DMS53 treated with DMSO at 0.1 percent for 48 hours (cell line): ENCODE data around the gene LRIT2.
A peak's percentile ranks its signal among the peaks of the same experiment; 100 is the strongest.

Experiments used
- DNase-seq: peaks from one replicate; lab custom pipeline; 2025; ENCODE audit not compliant: unreplicated experiment; lab: John Stamatoyannopoulos, UW

The LRIT2 gene

GRCh38 chr10:84225427-84226173 lies at the start of gene LRIT2:
Gene LRIT2, minus strand, starts transcription at chr10:84225544. Its CDS starts 24 bp downstream, at chr10:84225520.
- no peak for DNase-seq

GRCh38 chr10:84270708-84271107 lies 45.4 kb upstream of the LRIT2 start:
- DNase-seq: peak; percentile 99

- no peak for DNase-seq
Observed at GRCh38 chr10:84269773-84270172, 44.4 kb upstream of the LRIT2 start.

- DNase-seq: no peak
Observed at GRCh38 chr10:84269162-84269561, 43.8 kb upstream of the LRIT2 start.

GRCh38 chr10:84267503-84268126 lies 42.3 kb upstream of the LRIT2 start:
- DNase-seq: peak; percentile 91

GRCh38 chr10:84265418-84265817 lies 40.1 kb upstream of the LRIT2 start:
- peak; percentile 27 for DNase-seq

- peak; percentile 74 for DNase-seq
Observed at GRCh38 chr10:84264611-84265141, 39.3 kb upstream of the LRIT2 start.

GRCh38 chr10:84263716-84264115 lies 38.4 kb upstream of the LRIT2 start:
- DNase-seq: no peak

GRCh38 chr10:84262190-84262956 lies 37.0 kb upstream of the LRIT2 start:
- no peak for DNase-seq

GRCh38 chr10:84261236-84261915 lies 36.0 kb upstream of the LRIT2 start:
- DNase-seq: no peak

- DNase-seq: no peak
Observed at GRCh38 chr10:84258034-84258695, 32.8 kb upstream of the LRIT2 start.

- DNase-seq: no peak
Observed at GRCh38 chr10:84257343-84258020, 32.1 kb upstream of the LRIT2 start.

- DNase-seq: peak; percentile 35
Observed at GRCh38 chr10:84256510-84257342, 31.4 kb upstream of the LRIT2 start.

- DNase-seq: no peak
Observed at GRCh38 chr10:84254552-84255478, 29.5 kb upstream of the LRIT2 start.

GRCh38 chr10:84248794-84249193 lies 23.4 kb upstream of the LRIT2 start:
- DNase-seq: no peak

GRCh38 chr10:84247496-84247895 lies 22.2 kb upstream of the LRIT2 start:
- no peak for DNase-seq

GRCh38 chr10:84244651-84245270 lies 19.4 kb upstream of the LRIT2 start, which contains the start of gene RGR:
Gene RGR, plus strand, starts transcription at chr10:84245053. Its CDS starts 38 bp downstream, at chr10:84245091.
- no peak for DNase-seq
